Progenitor cell of endocrine pancreas (in vitro differentiated cells): ENCODE data around the gene IDH2. TPM values are rescaled to one million over a fixed set of nuclear protein-coding genes. Genes with fewer than 3 reads are reported as not detected.

ENCODE experiments used
- DNase-seq: peaks from one replicate; pipeline ENCODE4 v3.0.0; 2021; ENCODE audit warnings: low spot score; ENCODE audit not compliant: unreplicated experiment
- H3K27ac Mint-ChIP-seq: 2 replicates; pipeline ENCODE4 v1.8.0; 2021; ENCODE audit warnings: mild to moderate bottlenecking, moderate library complexity, mixed read lengths
- H3K27me3 Mint-ChIP-seq: 2 replicates; pipeline ENCODE4 v1.8.0; 2021; ENCODE audit warnings: mixed read lengths
- H3K36me3 Mint-ChIP-seq: 2 replicates; pipeline ENCODE4 v1.8.0; 2022; ENCODE audit warnings: mixed read lengths; ENCODE audit not compliant: insufficient read depth
- H3K4me1 Mint-ChIP-seq: 2 replicates; pipeline ENCODE4 v1.8.0; 2021; ENCODE audit warnings: low read depth, mixed read lengths
- H3K4me3 Mint-ChIP-seq: 2 replicates; pipeline ENCODE4 v1.8.0; 2021; ENCODE audit warnings: low read depth, mild to moderate bottlenecking, moderate library complexity, mixed read lengths
- H3K9me3 Mint-ChIP-seq: 2 replicates; pipeline ENCODE4 v1.8.0; 2021; ENCODE audit warnings: low read depth, mixed read lengths
- CTCF ChIP-seq: fragments of 200-600 bp; sonication (generic); IDR thresholded peaks from one replicate; pipeline ENCODE4 v1.5.0; 2021; ENCODE audit warnings: antibody characterized with exemption, mild to moderate bottlenecking; ENCODE audit not compliant: unreplicated experiment
- total RNA-seq: library from RNA; stranded (reverse); gene quantifications from 2 replicates; pipeline ENCODE4 v1.2.1, GENCODE V29; 2021

The IDH2 gene
- total RNA-seq, 1 donor from 2014 or later = 164 TPM

GRCh38 chr15:90039996-90040395, 62.3 kb downstream of the IDH2 start:
- TF ChIP-seq CTCF = no peak
- peaks cover 3% of the 10 kb centered on the region for H3K36me3 Mint-ChIP-seq
- DNase-seq = no peak
- no peaks in the 10 kb centered on the region for H3K9me3 Mint-ChIP-seq
- H3K27me3 Mint-ChIP-seq = no peaks in the 10 kb centered on the region
- H3K27ac Mint-ChIP-seq = peak overlapping the region; percentile 23
- H3K4me1 Mint-ChIP-seq = peaks cover 62% of the 10 kb centered on the region
- no peak overlapping the region for H3K4me3 Mint-ChIP-seq

- Mint-ChIP-seq H3K4me3 (no peak overlapping the region), H3K36me3 (peaks cover 3% of the 10 kb centered on the region), H3K4me1 (peaks cover 72% of the 10 kb centered on the region), H3K27me3 (no peaks in the 10 kb centered on the region), H3K27ac (peak overlapping the region; percentile 79), H3K9me3 (no peaks in the 10 kb centered on the region)
- no peak for TF ChIP-seq CTCF
- no peak for DNase-seq
Observed at GRCh38 chr15:90038632-90039095, 63.6 kb downstream of the IDH2 start.

- no peaks in the 10 kb centered on the region for H3K9me3 Mint-ChIP-seq
- no peak for DNase-seq
- no peaks in the 10 kb centered on the region for H3K27me3 Mint-ChIP-seq
- peaks cover 3% of the 10 kb centered on the region for H3K36me3 Mint-ChIP-seq
- H3K4me3 Mint-ChIP-seq = no peak overlapping the region
- peaks cover 73% of the 10 kb centered on the region for H3K4me1 Mint-ChIP-seq
- TF ChIP-seq CTCF = no peak
- peak overlapping the region; percentile 79 for H3K27ac Mint-ChIP-seq
Observed at GRCh38 chr15:90037961-90038631, 64.2 kb downstream of the IDH2 start.

GRCh38 chr15:90037511-90037860, 64.8 kb downstream of the IDH2 start:
- Mint-ChIP-seq H3K27ac (no peak overlapping the region), H3K4me3 (no peak overlapping the region), H3K9me3 (no peaks in the 10 kb centered on the region), H3K36me3 (peaks cover 1% of the 10 kb centered on the region), H3K4me1 (peaks cover 73% of the 10 kb centered on the region), H3K27me3 (no peaks in the 10 kb centered on the region)
- no peak for TF ChIP-seq CTCF
- DNase-seq = no peak

GRCh38 chr15:90036806-90037510, 65.3 kb downstream of the IDH2 start:
- Mint-ChIP-seq H3K4me3 (no peak overlapping the region), H3K27ac (no peak overlapping the region), H3K4me1 (peaks cover 68% of the 10 kb centered on the region), H3K27me3 (no peaks in the 10 kb centered on the region), H3K9me3 (no peaks in the 10 kb centered on the region), H3K36me3 (no peaks in the 10 kb centered on the region)
- no peak for TF ChIP-seq CTCF
- no peak for DNase-seq
